Aorta (tissue), 4 donors: ENCODE measurements around the gene ISX. TPM values are rescaled to one million over a fixed set of nuclear protein-coding genes. Genes with fewer than 3 reads are reported as not detected.

ENCODE experiments used
- polyA plus RNA-seq, 2 donors: library from polyadenylated mRNA; stranded (reverse); fragments of 200-250 nt; gene quantifications; one replicate each; pipeline ENCODE4 v1.2.3, GENCODE V29; 2013
- total RNA-seq, 2 donors: library from RNA; stranded (reverse); fragmentation: NEBNext Ultra II Directional; extraction: Animal tissue kit (Norgen Biotek cat#: 25700); gene quantifications; one replicate each; pipeline ENCODE4 v1.2.1, GENCODE V29; 2021
- donor health status: healthy with polysubstance abuse.
- donor health status: Bipolar disorder and iron deficiency.
- donor health status: DM: no; HTN: no; CAD: no.
- donor health status: DM: yes; HTN: yes; CAD: no.

ISX gene
- total and polyA plus RNA-seq, 4 donors = 0.13 to 6.8 TPM; not detected in 2

Other genes starting within 250 kb of the ISX start
- gene HMGXB4, start 191.3 kb downstream of the ISX start, total RNA-seq = 10 to 100 TPM; 15.3 to 16.0 TPM
- gene HMGXB4, start 191.3 kb downstream of the ISX start, polyA plus RNA-seq = 1 to 10 TPM; 7.5 to 9.3 TPM
- gene TOM1, start 233.7 kb downstream of the ISX start, total RNA-seq = 10 to 100 TPM; 49.5 to 50.5 TPM
- gene TOM1, start 233.7 kb downstream of the ISX start, polyA plus RNA-seq = 10 to 100 TPM; 19.8 to 38.5 TPM